Type B pancreatic cell (in vitro differentiated cells): ENCODE measurements around the gene STOX2. TPM values are rescaled to one million over a fixed set of nuclear protein-coding genes. Genes with fewer than 3 reads are reported as not detected.

Experiments
- DNase-seq: peaks from one replicate; pipeline ENCODE4 v3.0.0; 2021; ENCODE audit warnings: mixed read lengths; ENCODE audit not compliant: unreplicated experiment; ENCODE audit errors: extremely low spot score
- H3K27ac Mint-ChIP-seq: 2 replicates; pipeline ENCODE4 v1.8.0; 2021; ENCODE audit warnings: mild to moderate bottlenecking, mixed read lengths
- H3K27me3 Mint-ChIP-seq: 2 replicates; pipeline ENCODE4 v1.8.0; 2021; ENCODE audit warnings: mixed read lengths
- H3K36me3 Mint-ChIP-seq: 2 replicates; pipeline ENCODE4 v1.8.0; 2021; ENCODE audit warnings: mixed read lengths
- H3K4me1 Mint-ChIP-seq: one replicate; pipeline ENCODE4 v1.8.0; 2021; ENCODE audit warnings: mixed read lengths; ENCODE audit not compliant: unreplicated experiment
- H3K4me3 Mint-ChIP-seq: 2 replicates; pipeline ENCODE4 v1.8.0; 2021; ENCODE audit warnings: mild to moderate bottlenecking, mixed read lengths
- H3K9me3 Mint-ChIP-seq: 2 replicates; pipeline ENCODE4 v1.8.0; 2021; ENCODE audit warnings: mixed read lengths
- total RNA-seq: library from RNA; stranded (reverse); gene quantifications from 2 replicates; pipeline ENCODE4 v1.2.1, GENCODE V29; 2021; ENCODE audit warnings: low replicate concordance
- TF ChIP-seq, protein P1 (sequence below): fragments of 200-600 bp; sonication (generic); conservative IDR thresholded peaks from 2 replicates; pipeline ENCODE4 v1.5.0; 2021; ENCODE audit warnings: antibody characterized with exemption, mild to moderate bottlenecking

Gene STOX2
- total RNA-seq, 1 donor from 2014 or later, result 16.7 TPM

DNA sequence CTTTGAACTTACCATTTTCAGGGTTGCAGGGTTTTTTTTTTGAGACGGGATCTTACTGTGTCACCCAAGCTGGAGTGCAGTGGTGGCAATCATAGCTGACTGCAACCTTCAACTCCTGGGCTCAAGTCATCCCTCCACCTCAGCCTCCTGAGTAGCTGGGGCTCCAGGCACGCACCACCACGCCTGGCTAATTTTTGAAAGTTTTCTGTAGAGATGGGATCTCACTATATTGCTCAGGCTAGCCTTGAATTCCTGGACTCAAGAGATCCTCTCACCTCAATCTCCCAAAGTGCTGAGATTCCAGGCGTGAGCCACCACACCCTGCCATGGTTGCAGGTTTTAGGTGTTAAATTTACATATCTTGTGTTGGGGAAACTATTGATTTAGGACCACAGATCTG, 64.5 kb downstream of the STOX2 start:
- TF ChIP-seq, protein P1, sequence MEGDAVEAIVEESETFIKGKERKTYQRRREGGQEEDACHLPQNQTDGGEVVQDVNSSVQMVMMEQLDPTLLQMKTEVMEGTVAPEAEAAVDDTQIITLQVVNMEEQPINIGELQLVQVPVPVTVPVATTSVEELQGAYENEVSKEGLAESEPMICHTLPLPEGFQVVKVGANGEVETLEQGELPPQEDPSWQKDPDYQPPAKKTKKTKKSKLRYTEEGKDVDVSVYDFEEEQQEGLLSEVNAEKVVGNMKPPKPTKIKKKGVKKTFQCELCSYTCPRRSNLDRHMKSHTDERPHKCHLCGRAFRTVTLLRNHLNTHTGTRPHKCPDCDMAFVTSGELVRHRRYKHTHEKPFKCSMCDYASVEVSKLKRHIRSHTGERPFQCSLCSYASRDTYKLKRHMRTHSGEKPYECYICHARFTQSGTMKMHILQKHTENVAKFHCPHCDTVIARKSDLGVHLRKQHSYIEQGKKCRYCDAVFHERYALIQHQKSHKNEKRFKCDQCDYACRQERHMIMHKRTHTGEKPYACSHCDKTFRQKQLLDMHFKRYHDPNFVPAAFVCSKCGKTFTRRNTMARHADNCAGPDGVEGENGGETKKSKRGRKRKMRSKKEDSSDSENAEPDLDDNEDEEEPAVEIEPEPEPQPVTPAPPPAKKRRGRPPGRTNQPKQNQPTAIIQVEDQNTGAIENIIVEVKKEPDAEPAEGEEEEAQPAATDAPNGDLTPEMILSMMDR, result no peak
- peaks cover 19% of the 10 kb centered on the region for H3K4me1 Mint-ChIP-seq
- peaks cover 18% of the 10 kb centered on the region for H3K36me3 Mint-ChIP-seq
- peaks cover 19% of the 10 kb centered on the region for H3K9me3 Mint-ChIP-seq
- H3K4me3 Mint-ChIP-seq, result no peak overlapping the region
- no peak for DNase-seq
- H3K27ac Mint-ChIP-seq, result no peak overlapping the region
- no peaks in the 10 kb centered on the region for H3K27me3 Mint-ChIP-seq

DNA sequence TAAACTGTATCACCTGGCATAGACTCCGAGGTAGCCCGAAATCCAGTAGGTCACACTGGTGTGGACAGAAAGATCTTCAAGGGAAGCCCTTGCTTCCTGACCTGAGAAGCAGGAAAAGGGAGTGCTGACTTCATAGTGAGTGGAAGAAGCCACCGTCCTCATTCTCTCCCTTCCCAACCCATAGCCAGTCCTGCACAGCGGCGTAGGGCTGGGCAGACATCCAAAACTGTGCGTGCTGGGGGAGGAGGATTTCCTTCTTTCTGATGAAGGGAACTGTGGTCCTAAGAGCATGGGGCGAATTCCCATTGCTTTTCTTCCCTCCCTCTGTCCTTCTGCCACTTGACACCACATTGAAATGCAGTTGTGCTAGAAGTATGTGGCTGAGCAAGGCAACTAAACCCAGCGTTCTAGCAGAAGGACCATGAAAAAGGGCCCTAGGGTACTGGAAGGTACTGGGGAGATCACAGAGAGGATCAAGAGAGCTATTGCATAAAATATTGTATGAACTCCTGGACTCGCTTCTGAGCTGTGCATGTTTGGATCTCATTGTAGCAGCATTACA, 66.9 kb downstream of the STOX2 start:
- peaks cover 14% of the 10 kb centered on the region for H3K9me3 Mint-ChIP-seq
- no peak overlapping the region for H3K27ac Mint-ChIP-seq
- no peaks in the 10 kb centered on the region for H3K27me3 Mint-ChIP-seq
- peaks cover 14% of the 10 kb centered on the region for H3K4me1 Mint-ChIP-seq
- no peak for DNase-seq
- peaks cover 18% of the 10 kb centered on the region for H3K36me3 Mint-ChIP-seq
- H3K4me3 Mint-ChIP-seq, result no peak overlapping the region
- TF ChIP-seq, protein P1, result no peak

DNA sequence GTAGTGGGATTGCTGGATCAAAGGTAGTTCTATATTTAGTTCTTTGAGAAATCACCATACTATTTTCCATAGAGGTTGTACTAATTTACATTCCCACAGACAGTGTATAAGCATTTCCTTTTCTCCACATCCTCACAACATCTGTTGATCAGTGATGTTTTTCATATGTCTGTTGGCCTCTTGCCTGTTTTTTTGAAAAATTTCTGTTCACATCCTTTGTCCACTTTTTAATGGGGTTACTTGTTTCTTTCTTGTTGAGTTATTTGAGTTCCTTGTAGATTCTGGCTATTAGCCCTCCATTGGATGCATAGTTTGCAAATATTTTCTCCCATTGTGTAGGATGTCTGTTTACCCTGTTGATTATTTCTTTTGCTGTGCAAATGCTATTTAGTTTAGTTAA, 72.6 kb downstream of the STOX2 start:
- TF ChIP-seq, protein P1, result no peak
- no peaks in the 10 kb centered on the region for H3K27me3 Mint-ChIP-seq
- H3K36me3 Mint-ChIP-seq, result peaks cover 12% of the 10 kb centered on the region
- peaks cover 12% of the 10 kb centered on the region for H3K9me3 Mint-ChIP-seq
- DNase-seq, result no peak
- no peaks in the 10 kb centered on the region for H3K4me1 Mint-ChIP-seq
- no peak overlapping the region for H3K27ac Mint-ChIP-seq
- H3K4me3 Mint-ChIP-seq, result no peak overlapping the region

DNA sequence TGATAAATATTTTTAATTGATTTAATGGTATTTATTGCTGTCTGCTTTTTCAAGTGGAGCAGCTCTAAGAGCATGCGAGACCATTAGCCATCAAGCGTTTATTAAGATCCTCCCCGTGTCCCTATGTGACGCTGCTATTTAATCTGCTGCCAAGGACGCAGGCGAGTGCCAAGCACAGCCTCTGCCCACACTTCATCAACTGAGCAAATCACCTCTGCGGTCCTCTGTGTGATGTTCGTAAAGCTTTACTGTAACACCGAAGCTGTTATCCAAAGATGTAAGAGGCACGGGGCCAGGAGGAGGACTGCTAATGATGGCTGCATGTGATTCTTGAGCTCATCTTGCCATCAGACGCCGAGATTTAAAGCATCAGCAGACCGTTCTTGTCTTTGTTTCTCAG, 79.5 kb downstream of the STOX2 start:
- Mint-ChIP-seq H3K27ac (no peak overlapping the region), H3K36me3 (peaks cover 6% of the 10 kb centered on the region), H3K4me1 (peaks cover 5% of the 10 kb centered on the region), H3K4me3 (no peak overlapping the region), H3K27me3 (no peaks in the 10 kb centered on the region), H3K9me3 (no peaks in the 10 kb centered on the region)
- no peak for DNase-seq
- TF ChIP-seq, protein P1, result no peak

DNA sequence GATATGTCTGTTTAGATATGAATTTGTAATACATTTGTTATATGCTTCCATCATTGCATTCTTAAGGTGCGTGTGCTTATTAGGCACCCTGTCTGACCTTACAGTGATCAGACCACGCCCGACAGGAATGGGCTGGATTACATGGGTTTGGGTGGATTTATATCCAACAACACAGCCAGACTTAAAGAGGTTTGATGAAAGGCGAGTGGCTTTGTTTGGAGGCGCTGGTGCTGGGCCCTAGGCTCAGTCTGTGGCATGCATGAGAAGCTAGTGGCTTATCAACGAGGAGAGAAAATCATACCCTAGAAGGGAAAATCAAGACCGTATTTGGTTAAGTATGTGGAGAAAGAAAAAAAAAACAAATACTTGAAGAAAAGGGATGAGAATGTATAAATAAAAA, 80.7 kb downstream of the STOX2 start:
- Mint-ChIP-seq H3K9me3 (no peaks in the 10 kb centered on the region), H3K27me3 (no peaks in the 10 kb centered on the region), H3K4me3 (no peak overlapping the region), H3K4me1 (peaks cover 5% of the 10 kb centered on the region), H3K36me3 (peaks cover 10% of the 10 kb centered on the region), H3K27ac (no peak overlapping the region)
- TF ChIP-seq, protein P1, result no peak
- DNase-seq, result no peak
